DMS53 (cell line): Measurements from ENCODE around the gene ARNT2.
"Not testable (repeated sequence)": the region's sequence is repeated elsewhere in the genome, so short reads cannot be mapped to it uniquely, and the experiment has no call there.

Source experiments
- DNase-seq: peaks from one replicate; lab custom pipeline; 2025; lab: John Stamatoyannopoulos, UW

The ARNT2 gene

DNA sequence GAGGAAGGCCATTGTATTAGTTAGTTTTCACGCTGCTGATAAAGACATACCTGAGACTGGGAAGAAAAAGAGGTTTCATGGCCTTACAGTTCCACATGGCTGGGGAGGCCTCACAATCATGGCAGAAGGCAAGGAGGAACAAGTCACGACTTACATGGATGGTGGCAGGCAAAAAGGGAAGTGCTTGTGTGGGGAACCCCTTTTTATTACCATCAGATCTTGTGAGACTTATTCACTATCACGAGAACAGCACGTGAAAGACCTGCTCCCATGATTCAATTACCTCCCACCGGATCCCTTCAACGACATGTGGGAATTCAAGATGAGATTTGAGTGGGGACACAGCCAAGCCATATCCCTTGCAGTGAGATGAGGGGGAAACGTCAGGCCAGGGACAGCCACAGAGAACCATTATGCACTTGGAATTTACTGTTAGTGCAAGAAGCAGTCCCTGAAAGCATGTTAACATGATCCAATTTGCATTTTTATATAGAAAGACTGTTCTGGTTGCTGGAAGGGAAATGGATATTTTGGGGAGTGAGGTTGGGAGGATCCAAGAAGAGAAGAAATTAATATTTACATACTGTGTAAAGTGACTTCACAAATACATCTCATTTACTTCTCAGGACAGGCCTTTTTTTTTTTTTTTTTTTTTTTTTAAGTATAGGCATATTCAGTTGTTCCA is 87.1 kb downstream of the ARNT2 start:
- no peak for DNase-seq

DNA sequence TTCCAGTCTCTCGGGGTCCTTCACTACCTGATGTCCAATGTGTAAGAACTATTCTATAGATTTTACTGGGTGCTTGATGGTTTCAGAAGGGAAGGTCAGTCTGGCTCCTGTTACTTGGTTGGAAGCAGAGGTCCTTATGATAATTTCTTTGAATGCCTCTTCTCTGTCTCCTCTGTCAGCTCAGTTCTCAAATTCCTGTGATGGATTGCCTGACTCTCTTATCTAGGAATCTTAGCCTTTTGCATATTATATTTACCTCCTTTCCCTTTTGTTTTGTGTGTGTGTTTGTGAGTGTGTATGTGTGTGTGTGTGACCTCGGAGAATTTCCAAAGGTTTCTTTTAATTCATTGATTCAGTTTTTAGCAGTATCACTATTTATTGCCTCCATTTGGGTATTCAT is 88.2 kb downstream of the ARNT2 start:
- DNase-seq, result no peak

DNA sequence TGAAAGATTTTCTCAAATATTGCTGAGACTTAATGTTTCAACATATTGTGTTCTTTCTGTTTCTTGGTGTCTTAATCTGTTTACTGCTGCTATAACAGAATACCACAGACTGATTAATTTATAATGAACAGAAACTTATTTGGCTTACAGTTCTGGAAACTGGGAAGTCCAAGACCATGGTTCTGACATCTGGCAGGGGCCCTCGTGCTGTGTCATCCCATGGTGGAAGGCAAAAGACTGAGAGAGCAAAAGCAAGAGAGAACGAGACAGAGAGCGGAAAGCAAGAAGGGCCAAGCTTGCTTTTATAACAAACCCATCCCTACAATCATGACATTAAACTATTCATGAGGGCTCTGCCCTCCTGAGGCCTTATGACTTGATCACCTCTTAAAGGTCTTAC is 88.7 kb downstream of the ARNT2 start:
- no peak for DNase-seq

DNA sequence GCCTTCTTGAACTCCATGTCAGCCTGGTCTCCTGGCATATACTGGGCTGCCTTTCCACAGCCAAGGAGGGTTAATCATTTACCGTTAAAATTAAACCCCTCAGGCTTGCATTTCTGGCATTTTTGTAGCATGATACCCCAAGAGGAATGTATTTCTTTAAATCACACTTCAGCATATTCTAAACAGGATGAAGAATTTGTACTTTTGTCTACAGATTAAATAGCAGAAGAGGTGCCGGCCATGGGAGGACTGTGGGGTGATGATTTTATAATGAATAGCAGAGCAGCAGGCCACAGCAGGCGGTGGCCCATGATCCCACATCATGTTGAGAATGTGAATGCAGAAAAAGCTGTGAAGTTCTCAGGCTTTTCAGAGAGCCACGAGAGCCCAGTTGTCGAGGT is 90.2 kb downstream of the ARNT2 start:
- no peak for DNase-seq

DNA sequence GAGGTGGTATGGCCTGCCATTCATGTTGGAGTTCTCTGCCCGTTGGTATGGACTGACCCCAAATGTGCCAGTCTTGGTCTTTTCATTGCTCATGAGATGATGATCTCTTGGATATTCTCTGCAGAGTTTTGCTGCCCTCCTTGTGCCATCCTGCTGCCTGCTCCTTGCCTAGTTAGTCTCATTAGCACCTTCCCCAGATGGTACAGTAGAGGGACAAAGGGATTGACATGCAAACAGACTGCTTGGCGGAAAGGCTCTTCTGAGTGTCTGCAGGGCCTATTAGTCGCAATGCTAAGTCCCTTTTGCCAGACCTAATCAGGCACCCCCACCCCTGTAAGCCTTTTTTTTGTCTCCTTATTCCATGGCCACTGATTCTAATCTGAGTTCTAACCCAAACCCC is 90.6 kb downstream of the ARNT2 start:
- no peak for DNase-seq

DNA sequence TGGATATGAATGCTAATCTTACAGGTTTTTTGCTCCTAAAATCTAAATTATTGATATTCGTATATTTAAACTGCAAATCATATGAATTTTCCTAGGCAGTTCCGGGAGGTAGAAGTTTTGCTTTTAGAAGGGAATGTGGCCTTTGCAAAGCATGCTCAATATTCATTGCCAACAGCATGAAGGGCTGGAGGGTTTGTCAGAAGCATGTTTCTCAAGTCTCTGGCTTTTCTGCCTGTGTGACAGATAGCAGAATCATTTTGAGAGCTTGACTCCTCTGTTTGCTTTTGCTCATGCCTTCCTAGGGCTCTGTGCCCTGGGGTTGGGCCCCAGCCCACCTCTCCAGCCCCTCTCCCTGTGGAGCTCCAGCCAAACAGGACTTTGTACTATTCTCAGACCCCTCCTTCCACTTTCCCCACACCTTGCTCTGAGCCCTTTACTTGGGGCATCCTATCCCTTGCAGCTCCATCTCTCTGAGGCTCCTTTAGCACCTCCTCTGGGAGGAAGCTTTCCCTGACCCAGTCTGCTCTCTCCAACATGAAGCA is 91.3 kb downstream of the ARNT2 start:
- no peak for DNase-seq

DNA sequence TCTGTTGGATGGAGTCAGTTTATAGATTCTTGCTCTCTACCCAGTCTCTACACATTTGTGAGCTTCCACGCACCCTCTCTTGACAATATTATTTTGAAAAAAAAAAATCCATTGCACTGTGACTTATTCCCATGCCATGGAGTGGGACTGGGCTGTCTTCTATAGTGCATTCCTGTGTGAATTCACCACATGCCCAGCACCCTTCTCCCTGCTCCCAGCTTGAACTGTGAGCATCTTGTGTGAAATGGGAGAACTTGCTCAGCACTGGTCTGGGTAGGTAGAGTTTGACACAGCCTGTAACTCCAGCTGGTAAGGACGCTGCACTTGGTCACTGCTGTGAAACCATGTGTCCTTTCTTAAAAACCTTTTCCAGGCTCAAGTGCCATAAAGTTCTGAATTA is 91.9 kb downstream of the ARNT2 start:
- DNase-seq, result no peak

DNA sequence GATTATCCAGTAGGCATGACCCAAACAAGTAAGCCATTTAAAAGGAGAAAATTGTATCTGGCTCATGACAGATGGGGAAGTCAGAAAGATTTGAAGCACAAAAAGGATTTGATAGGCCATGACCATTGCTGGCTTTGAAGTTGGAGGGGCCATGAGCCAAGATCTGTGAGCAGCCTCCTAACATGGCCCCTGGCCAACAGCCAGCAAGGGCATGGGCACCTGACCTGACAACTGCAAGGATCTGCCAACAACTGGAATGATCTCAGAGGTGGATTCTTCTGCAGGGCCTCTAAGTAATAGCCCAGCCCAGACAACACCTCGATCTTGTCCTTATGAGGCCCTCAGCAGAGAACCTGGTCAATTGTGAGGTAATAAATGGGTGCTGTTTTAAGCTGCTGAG is 93.0 kb downstream of the ARNT2 start:
- DNase-seq, result no peak

DNA sequence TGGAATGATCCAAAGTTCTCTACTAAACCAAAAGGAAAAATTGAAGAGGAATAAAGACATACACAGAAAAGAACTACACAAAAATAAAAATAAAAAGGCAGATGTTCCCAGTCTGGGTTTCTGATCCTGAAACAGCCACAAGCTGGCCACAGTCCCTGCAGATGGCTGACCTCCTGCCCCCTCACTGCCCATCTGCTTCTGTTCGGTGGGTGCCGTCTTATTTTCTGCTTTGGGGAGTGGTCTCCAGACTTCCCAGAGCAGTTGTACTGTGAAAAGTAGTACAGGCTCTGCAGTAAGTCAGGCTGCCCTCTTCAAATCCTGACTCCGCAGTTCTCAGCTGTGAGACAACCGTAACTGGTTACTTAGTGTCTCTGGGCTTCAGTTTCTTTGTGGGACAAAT is 94.5 kb downstream of the ARNT2 start:
- DNase-seq, result no peak

DNA sequence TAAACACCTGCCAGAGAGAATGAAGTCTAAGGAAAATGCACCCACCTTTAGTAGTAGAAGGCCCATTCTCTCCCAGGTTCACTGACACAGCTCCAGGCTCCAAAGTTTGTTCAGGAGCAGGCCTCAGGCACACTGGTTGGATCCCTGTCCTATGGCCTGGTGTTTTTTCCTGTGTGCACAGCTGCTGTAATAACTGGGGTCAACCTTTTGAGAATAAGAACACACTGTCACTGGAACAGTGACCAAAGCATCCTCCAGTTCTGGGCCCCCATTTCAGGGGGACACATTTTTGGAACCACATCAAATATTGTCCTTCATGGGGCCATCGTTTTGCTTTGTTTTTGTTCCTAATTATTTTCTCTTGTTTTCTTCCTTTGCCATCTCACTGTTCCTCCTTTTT is 95.8 kb downstream of the ARNT2 start:
- DNase-seq, result no peak

DNA sequence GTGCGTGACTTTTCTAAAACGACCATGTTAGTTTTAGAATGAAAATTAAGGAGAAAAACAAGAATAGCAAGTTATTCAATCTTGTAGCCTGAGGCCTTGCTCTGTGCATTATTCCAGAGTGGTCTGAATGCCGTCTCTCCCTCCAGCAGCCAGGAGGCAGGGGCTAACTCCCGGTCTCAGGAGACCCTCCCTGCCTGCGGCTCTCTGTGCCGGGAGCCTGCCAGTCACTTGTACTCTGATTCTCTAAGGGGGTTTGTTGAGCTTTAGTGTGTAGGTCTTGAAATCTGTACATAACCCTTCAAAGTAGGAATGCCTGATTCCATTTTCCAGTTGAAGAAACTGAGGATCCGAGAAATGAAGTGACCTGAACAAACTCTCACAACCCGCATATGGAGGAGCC is 97.3 kb downstream of the ARNT2 start:
- no peak for DNase-seq

DNA sequence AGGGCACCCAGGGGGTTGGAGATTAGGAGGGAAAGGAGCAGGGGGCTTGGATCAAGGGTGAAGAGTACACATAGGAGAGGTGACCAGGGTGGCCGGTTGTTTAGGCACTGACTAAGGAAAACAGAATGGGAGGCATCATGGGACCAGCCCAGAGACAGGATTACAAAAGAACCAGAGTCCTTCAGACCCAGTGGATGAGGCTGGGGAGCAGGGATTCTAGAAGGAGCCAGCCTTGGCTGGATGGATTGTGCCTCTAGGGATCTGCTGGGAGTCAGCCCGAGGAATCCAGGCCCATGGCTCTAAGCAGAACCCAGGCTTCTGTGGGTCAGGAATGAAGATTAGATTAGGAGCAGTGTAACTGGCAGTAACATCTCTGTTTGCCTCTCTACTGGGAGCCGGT is 98.6 kb downstream of the ARNT2 start:
- no peak for DNase-seq

DNA sequence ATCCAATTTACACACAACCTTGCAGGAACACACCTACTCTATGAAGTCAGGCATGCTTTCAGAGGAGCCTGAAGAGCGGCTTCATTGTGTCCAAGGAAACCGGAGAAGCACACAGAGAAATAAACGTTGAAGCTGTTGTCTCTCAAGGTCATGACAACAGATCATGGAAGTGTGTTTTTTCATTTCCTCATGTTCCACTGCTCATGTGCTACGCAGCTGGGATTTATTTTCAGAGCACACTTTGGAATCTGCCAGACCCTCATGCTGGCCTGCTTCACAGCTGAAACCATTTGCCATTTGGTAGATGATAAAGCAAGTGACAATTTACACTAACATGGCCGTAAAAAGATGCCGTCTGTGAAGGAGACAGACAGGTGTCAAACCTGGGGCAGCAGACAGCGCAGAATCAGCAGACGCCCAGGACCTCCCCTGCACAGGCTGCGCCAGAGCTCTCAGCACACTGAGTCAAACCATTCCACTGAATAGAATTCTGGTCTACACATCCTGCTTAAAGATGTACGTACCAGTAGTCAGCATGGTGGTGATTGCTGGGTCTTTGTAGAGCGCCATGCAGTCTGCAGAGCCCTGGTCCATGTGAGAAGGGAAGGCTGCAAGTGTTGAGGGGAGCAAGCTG is 99.3 kb downstream of the ARNT2 start:
- DNase-seq, result no peak

DNA sequence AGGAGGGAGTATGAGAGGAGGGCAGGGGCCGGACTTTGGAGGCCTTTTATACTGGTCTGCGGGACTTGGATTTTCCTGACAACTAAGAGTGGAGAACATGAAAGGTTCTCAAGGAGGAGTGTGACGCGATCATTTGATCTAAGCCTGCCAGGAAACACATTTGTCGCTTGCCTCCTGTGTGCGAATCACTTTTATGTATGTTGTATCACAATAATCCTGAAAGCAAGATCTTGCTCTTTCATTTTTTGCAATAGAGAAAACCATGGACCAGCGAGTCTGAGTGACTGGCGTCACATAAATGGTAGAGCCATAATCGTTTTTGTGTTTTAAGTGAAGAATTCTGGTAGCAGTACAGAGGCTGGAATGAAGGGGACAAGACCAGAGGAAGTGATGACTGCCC is 100.7 kb downstream of the ARNT2 start:
- no peak for DNase-seq

DNA sequence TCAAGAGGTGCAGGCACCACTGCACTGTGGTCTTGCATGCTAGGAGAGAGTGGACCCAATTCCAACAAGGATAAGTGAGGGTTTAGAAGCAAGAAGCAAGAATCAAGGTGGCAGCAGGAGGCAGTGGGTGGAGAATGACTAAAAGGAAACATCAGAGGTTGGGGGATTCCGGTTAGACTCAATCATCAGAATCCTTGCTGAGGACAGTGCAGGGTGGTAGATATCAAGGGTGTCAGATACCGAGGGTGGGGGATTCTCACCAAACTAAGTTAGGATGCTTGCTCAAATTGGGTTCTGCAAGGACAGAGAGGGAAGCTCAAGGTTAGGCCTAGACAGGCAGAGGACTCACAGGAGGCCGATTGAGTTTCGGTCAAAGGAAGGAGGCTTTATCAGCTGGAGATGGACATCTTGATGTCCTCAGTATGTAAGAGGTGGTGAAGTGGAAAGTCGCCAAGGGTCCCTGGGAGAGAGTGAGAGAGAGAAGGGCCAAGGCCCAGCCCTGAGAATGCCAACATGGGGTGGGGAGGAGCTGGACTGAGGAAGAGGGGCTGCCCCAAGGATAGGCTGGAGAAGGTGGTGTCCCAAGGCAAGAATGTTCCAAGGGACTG is 102.2 kb downstream of the ARNT2 start:
- no peak for DNase-seq

DNA sequence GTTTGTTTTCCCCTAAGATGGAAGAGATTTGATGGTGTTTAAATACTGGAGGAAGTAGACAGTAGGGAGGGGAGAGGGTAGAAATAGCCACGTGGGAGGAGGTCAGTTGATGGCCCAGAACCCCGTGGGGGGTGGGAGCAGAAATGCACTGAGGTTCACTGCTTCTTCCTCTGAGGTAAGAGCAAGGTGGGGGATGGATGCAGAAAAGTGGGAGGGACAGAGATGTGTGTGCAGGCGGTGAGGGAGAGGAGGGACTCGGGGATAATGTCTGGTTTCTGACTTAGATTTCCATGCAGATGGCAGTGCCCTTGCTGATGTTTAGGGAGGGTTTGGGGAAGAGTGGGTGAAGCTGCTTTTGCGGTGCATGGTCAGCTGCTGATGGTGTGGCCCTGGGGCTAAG is 102.9 kb downstream of the ARNT2 start:
- DNase-seq, result no peak

DNA sequence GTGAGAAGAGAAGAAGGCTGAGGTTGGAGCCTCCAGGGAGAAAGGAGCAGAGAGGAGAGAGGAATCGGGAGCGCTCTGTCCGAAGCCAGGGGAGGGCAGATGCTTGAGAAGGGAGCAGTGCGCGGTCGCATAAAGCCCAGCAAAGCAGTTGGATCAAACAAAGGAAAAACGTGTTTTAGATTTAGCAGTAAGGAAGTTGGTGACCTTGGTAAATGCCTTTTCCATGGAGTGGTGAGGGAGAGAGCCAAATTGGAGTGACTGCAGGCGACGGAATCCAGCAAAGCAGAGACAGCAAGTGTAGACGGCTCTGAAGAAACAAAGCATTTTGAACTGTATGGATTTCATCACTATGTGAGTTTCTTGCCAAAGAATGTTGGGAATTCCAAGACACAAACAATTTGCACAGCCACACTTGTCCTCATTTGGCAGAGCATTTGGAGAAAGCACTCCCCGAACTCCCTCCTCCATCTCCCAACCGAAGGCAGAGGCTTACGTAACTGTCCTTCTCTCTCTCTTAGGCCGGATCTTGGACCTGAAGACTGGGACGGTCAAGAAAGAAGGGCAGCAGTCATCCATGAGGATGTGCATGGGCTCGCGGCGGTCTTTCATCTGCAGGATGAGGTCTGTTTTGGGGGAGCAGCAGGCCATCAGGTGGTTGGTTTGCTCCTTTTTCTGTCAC is 103.6 kb downstream of the ARNT2 start:
- no peak for DNase-seq

DNA sequence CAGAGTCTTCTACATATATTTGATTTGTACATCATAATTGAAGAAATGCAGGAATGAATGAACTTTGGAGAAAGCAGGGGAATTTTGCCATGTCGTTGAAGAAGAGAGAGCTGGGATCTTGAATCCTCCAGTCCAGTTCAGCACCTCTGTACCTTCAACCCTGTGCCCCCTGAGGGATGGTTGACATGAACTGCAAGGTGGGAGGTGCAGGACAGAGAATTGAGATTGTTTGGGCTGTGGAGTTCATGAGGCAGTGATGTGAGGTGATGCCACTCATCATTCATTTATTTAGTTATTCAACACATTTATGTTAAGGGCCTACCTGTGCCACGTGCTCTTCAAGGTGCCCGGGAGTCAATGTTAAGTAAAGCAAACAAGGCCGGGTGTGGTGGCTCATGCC is 104.6 kb downstream of the ARNT2 start:
- no peak for DNase-seq

DNA sequence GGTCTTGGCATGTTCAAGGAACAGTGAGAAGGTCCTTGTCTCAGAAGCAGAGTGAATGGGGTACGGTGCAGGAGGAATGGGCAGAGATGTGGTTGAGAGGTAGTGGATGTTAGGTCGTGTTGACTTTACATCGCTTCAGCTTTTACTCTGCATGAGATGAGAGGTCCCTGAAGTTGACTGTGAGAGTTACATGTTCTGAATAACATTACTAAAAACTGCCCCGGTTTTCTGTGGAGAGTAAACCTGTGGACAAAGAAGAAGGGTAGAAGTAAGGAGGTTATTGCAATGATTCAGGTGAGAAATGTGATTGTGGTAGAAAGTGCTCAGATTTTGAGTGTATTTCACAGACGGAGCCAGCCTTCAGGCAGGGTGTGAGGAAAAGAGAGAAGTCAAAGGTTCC is 105.6 kb downstream of the ARNT2 start:
- DNase-seq, result no peak

DNA sequence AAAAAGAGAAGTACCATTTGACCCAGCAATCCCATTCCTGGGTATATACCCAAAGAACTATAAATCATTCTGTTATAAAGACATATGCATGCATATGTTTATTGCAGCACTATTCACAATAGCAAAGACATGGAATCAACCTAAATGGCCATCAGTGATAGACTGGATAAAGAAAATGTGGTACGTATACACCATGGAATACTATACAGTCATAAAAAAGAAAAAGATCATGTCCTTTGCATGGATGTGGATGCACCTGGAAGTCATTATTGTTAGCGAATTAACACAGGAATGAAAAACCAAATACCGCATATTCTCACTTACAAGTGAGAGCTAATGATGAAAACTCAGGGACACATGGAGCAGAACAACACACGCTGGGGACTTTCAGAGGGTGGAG is 106.8 kb downstream of the ARNT2 start:
- DNase-seq, result not testable (repeated sequence)

DNA sequence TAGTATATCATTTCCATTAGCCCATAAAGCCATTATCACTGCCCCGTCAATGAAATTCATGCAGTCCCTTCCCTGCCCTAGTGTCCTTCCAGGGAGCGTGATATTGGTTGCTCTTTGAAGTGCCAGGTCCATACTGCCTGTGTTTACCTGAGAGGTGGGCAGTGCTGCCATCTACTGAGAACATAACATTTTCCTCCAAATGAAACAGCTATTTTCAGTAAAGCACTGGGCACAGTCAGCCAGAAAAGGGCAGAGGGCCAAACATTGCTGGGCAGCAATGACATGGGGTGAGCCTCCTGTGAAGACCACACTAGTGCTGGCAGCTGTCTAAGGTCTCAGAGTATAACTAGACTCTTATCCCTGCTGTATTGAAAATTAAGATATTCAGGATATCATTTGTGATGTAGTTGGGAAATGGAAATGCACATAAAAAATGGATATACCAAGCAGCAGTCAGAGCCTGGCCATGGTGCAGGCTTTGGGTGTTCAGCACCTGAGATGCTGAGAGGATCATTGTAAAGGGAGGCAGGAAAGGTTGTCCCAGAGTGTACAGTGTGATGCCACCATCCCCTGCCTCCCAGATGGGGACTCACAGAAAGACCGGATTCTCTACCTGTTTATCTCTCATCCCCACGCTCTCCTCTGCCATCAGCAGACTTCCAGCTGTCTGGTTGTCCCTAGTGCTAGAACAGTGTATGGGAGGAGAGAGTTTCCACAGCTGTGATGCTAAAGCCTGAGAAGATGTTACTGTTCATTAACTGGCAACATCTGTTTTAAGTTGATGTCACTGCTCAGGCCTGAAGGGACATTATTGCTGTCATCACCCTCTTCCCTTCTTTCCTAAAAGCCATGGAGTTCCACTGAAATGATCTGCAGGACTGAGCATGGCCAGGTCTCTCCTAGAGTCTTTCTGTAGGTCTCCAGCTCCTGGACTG is 108.8 kb downstream of the ARNT2 start:
- peak; percentile 57 for DNase-seq
